B cell (primary cell): ENCODE results near the gene ZNF407. TPM values are rescaled to one million over a fixed set of nuclear protein-coding genes. Genes with fewer than 3 reads are reported as not detected.

Experiments used
- ATAC-seq: fragments of 200-7000 bp; cut with Tn5 transposase; one replicate; pipeline ENCODE4 v1.10.0; 2021; ENCODE audit warnings: low read depth, mild to moderate bottlenecking, moderate number of reproducible peaks, moderate library complexity
- CTCF ChIA-PET: fragments of 350-600 bp; sonication (Branson Sonifier 250); formaldehyde crosslinking; loops from one replicate; lab custom pipeline; 2021; ENCODE audit warnings: antibody characterized with exemption, inconsistent platforms; lab: Charles Lee
- POLR2A ChIA-PET: fragments of 350-600 bp; sonication (Branson Sonifier 250); formaldehyde crosslinking; loops from one replicate; lab custom pipeline; 2021; ENCODE audit warnings: antibody characterized with exemption; lab: Charles Lee
- DNase-seq: peaks from one replicate; pipeline ENCODE4 v3.0.0; 2013
- H2AFZ ChIP-seq: 2 replicates; pipeline ENCODE4 v1.6.1; 2012; ENCODE audit warnings: mild to moderate bottlenecking, low read depth, low read length; ENCODE audit not compliant: insufficient read depth, poor library complexity, severe bottlenecking
- H3K27ac ChIP-seq, 2 donors: 1 replicate in 1 of 2; 2 replicates in 1 of 2; pipeline ENCODE4 v1.5.1; 2012 to 2013; ENCODE audit warnings: low read length in 2 of 2, mild to moderate bottlenecking in 2 of 2, moderate library complexity in 1 of 2
- H3K27me3 ChIP-seq, 4 experiments: fragments of 200-600 bp in 1 of 4; sonication (generic) in 1 of 4; replicated peaks in 1 of 4; 1 replicate in 2 of 4; 2 replicates in 2 of 4; pipeline versions ENCODE4 v1.6.1 to v1.7.0; 2013 to 2016; ENCODE audit warnings: low read length in 3 of 4, mild to moderate bottlenecking in 2 of 4, mixed read lengths in 1 of 4, moderate library complexity in 1 of 4; ENCODE audit not compliant: insufficient read depth in 4 of 4, control insufficient read depth in 3 of 4; ENCODE audit errors: control extremely low read depth in 1 of 4
- H3K36me3 ChIP-seq, 2 experiments: replicated peaks in 1 of 2; 1 replicate in 1 of 2; 2 replicates in 1 of 2; pipeline versions ENCODE4 v1.6.1 to v1.7.1; 2013; ENCODE audit warnings: low read length in 1 of 2; ENCODE audit not compliant: insufficient read depth in 2 of 2, control insufficient read depth in 1 of 2; ENCODE audit errors: control extremely low read depth in 1 of 2, extremely low read depth in 1 of 2
- H3K4me1 ChIP-seq, 2 donors: fragments of 200-600 bp in 1 of 2; sonication (generic) in 1 of 2; 1 replicate in 1 of 2; 2 replicates in 1 of 2; pipeline versions ENCODE4 v1.5.1 to v1.6.1; 2013 to 2017; ENCODE audit warnings: low read length in 2 of 2; ENCODE audit not compliant: control insufficient read depth in 2 of 2, insufficient read depth in 2 of 2
- H3K4me2 ChIP-seq: replicated peaks from 2 replicates; pipeline ENCODE3; 2012; ENCODE audit warnings: mild to moderate bottlenecking, low read depth, low read length; ENCODE audit not compliant: poor library complexity, severe bottlenecking
- H3K4me3 ChIP-seq, 5 experiments: fragments of 200-600 bp in 1 of 5; sonication (generic) in 1 of 5; 1 replicate in 3 of 5; 2 replicates in 2 of 5; pipeline versions ENCODE4 v1.5.1 to v1.7.0; 2011 to 2016; ENCODE audit warnings: low read length in 4 of 5, mild to moderate bottlenecking in 4 of 5, low read depth in 2 of 5, control low read depth in 1 of 5, moderate library complexity in 1 of 5; ENCODE audit not compliant: insufficient read depth in 1 of 5; ENCODE audit errors: control extremely low read depth in 1 of 5, extremely low read depth in 1 of 5
- H3K79me2 ChIP-seq: fragments of 200-600 bp; sonication (generic); one replicate; pipeline ENCODE4 v1.6.0; 2016; ENCODE audit warnings: low read length; ENCODE audit not compliant: control insufficient read depth, insufficient read depth
- H3K9ac ChIP-seq: fragments of 200-600 bp; sonication (generic); 2 replicates; pipeline ENCODE4 v1.6.1; 2017; ENCODE audit warnings: mild to moderate bottlenecking, low read length, moderate library complexity
- H3K9me3 ChIP-seq, 3 donors: one replicate each; pipeline versions ENCODE4 v1.6.1 to v1.7.1; 2013; ENCODE audit warnings: low read length in 2 of 3; ENCODE audit not compliant: control insufficient read depth in 2 of 3, insufficient read depth in 1 of 3; ENCODE audit errors: control extremely low read depth in 1 of 3
- H4K20me1 ChIP-seq: 2 replicates; pipeline ENCODE4 v1.6.0; 2012; ENCODE audit warnings: mild to moderate bottlenecking, low read length; ENCODE audit not compliant: insufficient read depth, control insufficient read depth, poor library complexity, severe bottlenecking
- H3K27ac Mint-ChIP-seq: one replicate; pipeline ENCODE4 v1.8.0; 2021; ENCODE audit warnings: mixed read lengths
- H3K27me3 Mint-ChIP-seq: one replicate; pipeline ENCODE4 v1.8.0; 2021; ENCODE audit warnings: mixed read lengths
- H3K4me1 Mint-ChIP-seq: one replicate; pipeline ENCODE4 v1.8.0; 2021; ENCODE audit warnings: mixed read lengths
- H3K4me3 Mint-ChIP-seq: one replicate; pipeline ENCODE4 v1.8.0; 2021; ENCODE audit warnings: mixed read lengths
- H3K9me3 Mint-ChIP-seq: one replicate; pipeline ENCODE4 v1.8.0; 2022; ENCODE audit warnings: mixed read lengths; ENCODE audit not compliant: insufficient read depth
- EZH2 ChIP-seq: IDR thresholded peaks from 2 replicates; pipeline ENCODE4 v1.6.1; 2012; ENCODE audit warnings: borderline replicate concordance, low read depth, mild to moderate bottlenecking, moderate library complexity, low read length; ENCODE audit not compliant: insufficient read depth, poor library complexity, severe bottlenecking
- WGBS: methylation state at CpG from one replicate; pipeline ENCODE4 v1.1.5; 2013; ENCODE audit warnings: missing lambda C conversion rate; ENCODE audit not compliant: insufficient coverage; 5-methylcytosine and 5-hydroxymethylcytosine counted together
- intact Hi-C: fragments of 100-400 bp; cut with micrococcal nuclease; formaldehyde crosslinking; loops from one replicate; pipeline ENCODE4 v1.10.0; 2022
- polyA plus RNA-seq: library from polyadenylated mRNA; depleted of rRNA; stranded (reverse); fragments of >200 nt; gene quantifications from 2 replicates; pipeline ENCODE4 v1.2.3, GENCODE V29; 2012
- total RNA-seq, 2 donors: library from RNA; stranded (reverse); fragments of 120-200 nt in 1 of 2; gene quantifications; 1 replicate in 1 of 2; 2 replicates in 1 of 2; pipeline versions ENCODE4 v1.2.3 to v1.2.4, GENCODE V29; 2013 to 2022
- TF ChIP-seq, protein P1 (sequence below): fragments of 200-600 bp; IDR thresholded peaks from one replicate; pipeline ENCODE4 v1.8.0; 2022; ENCODE audit warnings: antibody characterized with exemption, mild to moderate bottlenecking

Gene ZNF407
- total and polyA plus RNA-seq, 2 donors (not counting 1 experiment from before 2014, with no cell fraction given): 4.5 to 37.1 TPM

DNA sequence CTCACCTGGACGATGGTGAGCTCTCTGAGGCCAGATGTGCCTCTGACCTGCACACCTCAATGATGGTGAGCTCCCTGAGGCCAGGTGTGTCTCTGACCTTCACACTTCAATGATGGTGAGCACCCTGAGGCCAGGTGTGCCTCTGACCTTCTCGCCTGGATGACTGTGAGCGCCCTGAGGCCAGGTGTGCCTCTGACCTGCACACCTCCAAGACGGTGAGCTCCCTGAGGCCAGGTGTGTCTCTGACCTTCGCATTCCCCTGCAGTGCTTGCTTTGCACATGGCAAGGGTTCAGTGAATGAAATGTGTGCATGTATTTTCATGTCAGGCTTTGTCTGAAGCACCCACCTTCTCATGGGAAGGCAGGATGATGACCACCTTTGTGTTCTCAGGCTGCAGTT lies 515.8 kb downstream of the ZNF407 start:
- peaks cover 12% of the 10 kb centered on the region for H3K27me3 Mint-ChIP-seq
- Histone ChIP-seq H3K27ac (no peak overlapping the region), H3K4me1 (no peaks in the 10 kb centered on the region), H3K36me3 (no peaks in the 10 kb centered on the region), H3K4me3 (no peak overlapping the region), H4K20me1 (no peaks in the 10 kb centered on the region), H3K27me3 (no peaks in the 10 kb centered on the region), H2AFZ (no peak overlapping the region), H3K9ac (no peak overlapping the region), H3K79me2 (no peaks in the 10 kb centered on the region), H3K4me2 (no peak overlapping the region), H3K9me3 (peaks cover 0 to 6% (median 0%) of the 10 kb centered on the region in 3 donors)
- no peak for DNase-seq
- H3K9me3 Mint-ChIP-seq: no peaks in the 10 kb centered on the region
- ChIA-PET CTCF (no interaction called here), POLR2A (no interaction called here)
- H3K27ac Mint-ChIP-seq: no peak overlapping the region
- H3K4me1 Mint-ChIP-seq: no peaks in the 10 kb centered on the region
- ATAC-seq: no peak
- intact Hi-C loops: no loop called here
- no peak for TF ChIP-seq EZH2
- no peak overlapping the region for H3K4me3 Mint-ChIP-seq
- 87% methylated on average over 5 of the region's 5 CpGs for WGBS

DNA sequence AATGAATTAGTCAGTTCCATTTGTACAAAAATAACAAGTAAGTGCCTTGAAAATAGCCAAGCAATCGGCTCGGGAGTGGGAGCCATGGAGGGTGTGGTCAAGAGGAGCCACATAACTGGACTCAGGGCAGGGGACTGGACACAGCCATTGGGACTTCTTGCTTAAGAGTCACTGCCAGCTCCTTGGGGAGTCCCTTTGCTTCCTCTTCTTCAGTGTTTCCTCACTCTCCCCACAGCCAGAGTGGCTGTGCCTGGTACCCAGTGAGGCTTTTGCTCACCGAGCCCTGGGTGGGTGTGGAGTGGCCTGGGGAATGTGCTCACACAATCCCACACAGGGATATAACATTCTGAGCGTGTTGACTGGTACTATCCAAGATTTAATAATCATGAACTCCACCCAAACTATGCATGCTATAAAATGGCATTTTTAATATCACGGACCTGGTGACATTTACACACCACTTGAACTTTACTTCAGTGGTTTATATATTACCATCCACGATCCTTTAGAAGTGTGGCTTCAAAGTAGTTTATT lies 516.6 kb downstream of the ZNF407 start:
- intact Hi-C loops: no loop called here
- no peak overlapping the region for H3K4me2 ChIP-seq
- no peaks in the 10 kb centered on the region for H3K36me3 ChIP-seq
- no peak overlapping the region for H3K9ac ChIP-seq
- ChIA-PET POLR2A (no interaction called here), CTCF (no interaction called here)
- Mint-ChIP-seq H3K4me3 (no peak overlapping the region), H3K9me3 (no peaks in the 10 kb centered on the region), H3K27me3 (peaks cover 12% of the 10 kb centered on the region), H3K4me1 (no peaks in the 10 kb centered on the region), H3K27ac (no peak overlapping the region)
- no peak overlapping the region for H3K4me3 ChIP-seq
- WGBS: 93% methylated on average over 3 of the region's 6 CpGs
- DNase-seq (no peak), ATAC-seq (no peak)
- H3K9me3 ChIP-seq: peaks cover 0 to 6% (median 0%) of the 10 kb centered on the region in 3 donors
- H2AFZ ChIP-seq: no peak overlapping the region
- no peaks in the 10 kb centered on the region for H3K79me2 ChIP-seq
- H3K27me3 ChIP-seq: no peaks in the 10 kb centered on the region
- no peaks in the 10 kb centered on the region for H4K20me1 ChIP-seq
- TF ChIP-seq EZH2: no peak
- TF ChIP-seq, protein P1, sequence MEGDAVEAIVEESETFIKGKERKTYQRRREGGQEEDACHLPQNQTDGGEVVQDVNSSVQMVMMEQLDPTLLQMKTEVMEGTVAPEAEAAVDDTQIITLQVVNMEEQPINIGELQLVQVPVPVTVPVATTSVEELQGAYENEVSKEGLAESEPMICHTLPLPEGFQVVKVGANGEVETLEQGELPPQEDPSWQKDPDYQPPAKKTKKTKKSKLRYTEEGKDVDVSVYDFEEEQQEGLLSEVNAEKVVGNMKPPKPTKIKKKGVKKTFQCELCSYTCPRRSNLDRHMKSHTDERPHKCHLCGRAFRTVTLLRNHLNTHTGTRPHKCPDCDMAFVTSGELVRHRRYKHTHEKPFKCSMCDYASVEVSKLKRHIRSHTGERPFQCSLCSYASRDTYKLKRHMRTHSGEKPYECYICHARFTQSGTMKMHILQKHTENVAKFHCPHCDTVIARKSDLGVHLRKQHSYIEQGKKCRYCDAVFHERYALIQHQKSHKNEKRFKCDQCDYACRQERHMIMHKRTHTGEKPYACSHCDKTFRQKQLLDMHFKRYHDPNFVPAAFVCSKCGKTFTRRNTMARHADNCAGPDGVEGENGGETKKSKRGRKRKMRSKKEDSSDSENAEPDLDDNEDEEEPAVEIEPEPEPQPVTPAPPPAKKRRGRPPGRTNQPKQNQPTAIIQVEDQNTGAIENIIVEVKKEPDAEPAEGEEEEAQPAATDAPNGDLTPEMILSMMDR: no peak
- no peak overlapping the region for H3K27ac ChIP-seq
- H3K4me1 ChIP-seq: no peaks in the 10 kb centered on the region

Other genes with a start within 250 kb of the ZNF407 start
- gene DIPK1C, start 140.6 kb upstream of the ZNF407 start, total RNA-seq: not detected in 2 replicates
- not detected in 2 replicates for gene DIPK1C, start 140.6 kb upstream of the ZNF407 start, polyA plus RNA-seq
- gene CNDP2, start 101.5 kb upstream of the ZNF407 start, total RNA-seq: 182 and 196 TPM in 2 replicates
- gene CNDP2, start 101.5 kb upstream of the ZNF407 start, polyA plus RNA-seq: 121 and 185 TPM in 2 replicates
- gene CNDP1, start 63.4 kb upstream of the ZNF407 start, total RNA-seq: 0.51 and 0.57 TPM in 2 replicates
- 0.12 and 0.19 TPM in 2 replicates for gene CNDP1, start 63.4 kb upstream of the ZNF407 start, polyA plus RNA-seq